ENCODE data around the gene MRPS2. TPM values are rescaled to one million over a fixed set of nuclear protein-coding genes. Genes with fewer than 3 reads are reported as not detected.

Gene MRPS2
- total RNA-seq, 8 experiments from 2014 or later = 25.0 to 96.4 (median 37.9) TPM

- peaks cover 4 to 5% of the 10 kb centered on the region in 2 donors for H3K4me1 ChIP-seq (replicated peaks in 1 of 2)
- no peak overlapping the region for H3K4me3 ChIP-seq
- in situ Hi-C loops (cut with MboI; ENCODE audit: low pct_unique_long_range_greater_than_20kb in 2 of 9, low sequenced_read_pairs in 9 of 9, unreplicated experiment in 9 of 9) = no loop called here
- ATAC-seq (replicated peaks in 6 of 8) = no peak
- 40 to 100% (median 100%) methylated on average over 1 to 21 of the region's 24 CpGs; no CpG with 5 or more reads in 1 of the 10 experiments for WGBS, 10 experiments
- H3K27ac ChIP-seq = no peak overlapping the region
Measured at GRCh38 chr9:135517407-135517822, 16.9 kb downstream of the MRPS2 start.

DNA sequence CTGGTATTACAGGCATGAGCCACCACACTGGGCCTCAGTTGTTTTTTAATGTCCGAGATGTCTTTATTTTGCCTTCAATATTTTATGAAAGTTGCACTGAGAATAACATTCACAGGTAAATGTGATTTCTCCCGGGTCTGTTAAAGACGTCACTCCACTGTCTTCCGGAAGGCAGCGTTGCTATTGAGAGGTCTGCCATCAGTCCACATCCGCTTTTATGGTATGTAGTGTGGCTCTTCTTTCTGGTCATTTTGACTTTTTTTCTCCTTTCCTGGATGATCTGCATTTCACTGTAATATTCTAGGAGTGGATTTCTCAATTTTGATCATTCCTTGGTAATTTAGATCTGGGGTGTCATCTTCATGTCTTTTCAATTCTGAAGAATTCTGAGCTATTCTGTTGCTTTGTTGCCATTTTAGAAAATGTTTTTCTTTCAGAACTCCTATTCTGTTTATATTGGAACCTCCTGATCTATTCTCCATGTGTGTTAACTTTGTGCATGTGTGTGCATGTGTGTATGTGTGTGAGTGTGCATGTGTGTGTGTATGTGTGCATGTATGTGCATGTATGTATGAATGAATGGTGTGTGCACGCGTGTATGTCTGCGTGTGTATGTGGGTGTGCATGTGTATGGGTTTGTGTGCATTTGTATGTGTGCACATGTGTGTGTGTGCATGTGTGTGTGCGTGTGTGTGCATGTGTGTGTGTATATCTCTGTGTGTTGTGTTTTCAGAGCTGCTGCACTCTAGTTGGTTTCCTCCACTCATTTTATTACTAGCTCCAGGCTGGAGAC lies 18.9 kb downstream of the MRPS2 start:
- Histone ChIP-seq H3K27ac (no peak overlapping the region), H3K4me3 (no peak overlapping the region), H3K4me1 (replicated peaks in 1 of 2) (peaks cover 5 to 11% of the 10 kb centered on the region in 2 donors)
- 80 to 100% (median 91%) methylated on average over 1 to 8 of the region's 10 CpGs; no CpG with 5 or more reads in 1 of the 10 experiments for WGBS, 10 experiments
- in situ Hi-C loops (cut with MboI; ENCODE audit: low pct_unique_long_range_greater_than_20kb in 2 of 9, low sequenced_read_pairs in 9 of 9, unreplicated experiment in 9 of 9) = no loop called here
- ATAC-seq (replicated peaks in 6 of 8) = no peak

DNA sequence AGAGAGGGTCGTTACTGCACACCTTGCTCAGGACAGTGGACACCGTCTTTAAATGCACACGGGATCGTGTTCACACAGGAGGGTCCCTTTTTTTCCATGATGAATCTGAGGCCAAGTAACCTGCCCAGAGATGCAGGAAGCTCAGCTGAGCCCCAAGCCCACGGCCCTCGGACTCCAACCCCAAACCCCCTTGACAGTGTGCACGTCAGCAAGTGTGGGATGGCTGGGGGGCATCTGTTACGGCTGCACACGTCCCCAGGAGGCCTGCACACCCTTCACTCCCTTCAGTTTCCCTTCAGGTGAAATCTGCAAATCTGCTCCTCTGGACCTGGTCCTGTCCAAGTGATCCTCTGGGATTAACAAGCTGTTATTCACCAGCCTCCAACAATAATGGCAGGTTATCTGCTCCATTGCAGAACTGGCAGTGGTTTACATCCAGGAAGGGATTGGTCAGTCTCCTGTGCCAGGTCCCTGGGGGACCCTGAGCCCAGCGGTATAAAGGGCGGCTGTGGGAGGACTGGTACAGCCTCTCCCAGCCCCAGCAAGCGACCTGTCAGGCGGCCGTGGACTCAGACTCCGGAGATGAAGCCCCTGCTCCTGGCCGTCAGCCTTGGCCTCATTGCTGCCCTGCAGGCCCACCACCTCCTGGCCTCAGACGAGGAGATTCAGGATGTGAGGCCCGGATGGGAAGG lies 20.6 kb downstream of the MRPS2 start, which contains the start of gene LCN1:
LCN1 (plus strand) TSS at position 525 of the 692 bp plus-strand sequence; CDS start at position 583, 58 bp downstream.
- no peak for ATAC-seq (replicated peaks in 6 of 8)
- Histone ChIP-seq H3K4me3 (no peak within 1 kb of the TSS), H3K27ac (no peak within 1 kb of the TSS), H3K4me1 (replicated peaks in 1 of 2) (peaks cover 5 to 11% of the 10 kb centered on the region in 2 donors)
- WGBS, 10 experiments = 33 to 100% (median 75%) methylated on average over 1 to 9 of the region's 18 CpGs; no CpG with 5 or more reads in 6 of the 10 experiments
- in situ Hi-C loops (cut with MboI; ENCODE audit: low pct_unique_long_range_greater_than_20kb in 2 of 9, low sequenced_read_pairs in 9 of 9, unreplicated experiment in 9 of 9) = no loop called here

DNA sequence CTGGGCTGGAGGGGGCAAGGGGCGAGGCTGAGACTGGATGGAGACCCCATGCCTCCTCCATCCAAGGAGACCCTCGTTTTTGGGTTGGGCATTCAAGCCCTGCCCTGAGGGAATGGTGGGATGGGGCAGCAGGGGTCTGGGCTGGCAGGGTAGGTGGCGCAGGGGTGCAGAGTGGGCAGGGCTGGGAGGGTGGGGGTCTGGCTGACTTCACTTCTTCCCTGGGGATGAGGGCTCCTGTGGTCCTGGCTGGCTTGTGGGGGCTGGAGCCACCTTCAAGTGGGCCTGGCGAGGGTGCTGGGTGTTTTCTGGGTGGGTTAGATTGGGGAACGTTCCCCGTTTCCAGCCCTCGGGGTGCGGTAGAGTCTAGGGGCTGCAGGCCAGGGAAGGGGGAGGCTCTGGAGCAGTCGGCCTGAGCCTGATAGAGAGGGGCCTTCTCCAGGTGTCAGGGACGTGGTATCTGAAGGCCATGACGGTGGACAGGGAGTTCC lies 21.2 kb downstream of the MRPS2 start:
- WGBS, 10 experiments = no CpG with 5 or more reads among the region's 11 CpGs
- ATAC-seq (replicated peaks in 6 of 8) = no peak
- in situ Hi-C loops (cut with MboI; ENCODE audit: low pct_unique_long_range_greater_than_20kb in 2 of 9, low sequenced_read_pairs in 9 of 9, unreplicated experiment in 9 of 9) = no loop called here
- no peak overlapping the region for H3K4me3 ChIP-seq
- H3K27ac ChIP-seq = no peak overlapping the region
- peaks cover 5 to 11% of the 10 kb centered on the region in 2 donors for H3K4me1 ChIP-seq (replicated peaks in 1 of 2)

- no peak for ATAC-seq (replicated peaks in 6 of 8)
Measured at GRCh38 chr9:135522137-135522877, 21.8 kb downstream of the MRPS2 start.

DNA sequence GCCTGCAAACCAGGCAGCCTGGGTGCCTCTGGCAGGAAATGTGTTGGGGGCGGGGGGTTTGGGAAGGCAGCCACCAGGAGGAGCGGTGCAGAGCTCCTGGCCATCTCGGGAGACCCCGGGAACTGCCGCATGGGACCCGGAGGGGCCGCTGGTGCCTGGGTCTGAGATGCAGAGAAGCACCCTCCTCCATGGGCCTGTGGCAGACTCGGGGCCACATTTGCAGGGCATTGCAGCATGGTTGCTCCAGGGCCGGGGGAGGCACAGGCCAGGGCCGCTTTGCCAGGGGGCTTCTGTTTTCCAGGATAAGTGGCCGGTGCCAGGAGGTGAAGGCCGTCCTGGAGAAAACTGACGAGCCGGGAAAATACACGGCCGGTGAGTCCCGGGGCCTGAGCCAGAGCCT lies 22.4 kb downstream of the MRPS2 start:
- no peak overlapping the region for H3K27ac ChIP-seq
- H3K4me1 ChIP-seq (replicated peaks in 1 of 2) = peaks cover 0 to 6% of the 10 kb centered on the region in 2 donors
- in situ Hi-C loops (cut with MboI; ENCODE audit: low pct_unique_long_range_greater_than_20kb in 2 of 9, low sequenced_read_pairs in 9 of 9, unreplicated experiment in 9 of 9) = no loop called here
- ATAC-seq (replicated peaks in 6 of 8) = no peak
- WGBS, 10 experiments = 60 to 94% (median 80%) methylated on average over 3 to 8 of the region's 17 CpGs; no CpG with 5 or more reads in 6 of the 10 experiments
- no peak overlapping the region for H3K4me3 ChIP-seq

More at GRCh38 chr9:135522137-135522877, 21.8 kb downstream of the MRPS2 start:
- Histone ChIP-seq H3K27ac (no peak overlapping the region), H3K4me3 (no peak overlapping the region), H3K4me1 (replicated peaks in 1 of 2) (peaks cover 5 to 11% of the 10 kb centered on the region in 2 donors)
- in situ Hi-C loops (cut with MboI; ENCODE audit: low pct_unique_long_range_greater_than_20kb in 2 of 9, low sequenced_read_pairs in 9 of 9, unreplicated experiment in 9 of 9) = no loop called here
- 47 to 91% (median 84%) methylated on average over 2 to 8 of the region's 16 CpGs; no CpG with 5 or more reads in 7 of the 10 experiments for WGBS, 10 experiments

DNA sequence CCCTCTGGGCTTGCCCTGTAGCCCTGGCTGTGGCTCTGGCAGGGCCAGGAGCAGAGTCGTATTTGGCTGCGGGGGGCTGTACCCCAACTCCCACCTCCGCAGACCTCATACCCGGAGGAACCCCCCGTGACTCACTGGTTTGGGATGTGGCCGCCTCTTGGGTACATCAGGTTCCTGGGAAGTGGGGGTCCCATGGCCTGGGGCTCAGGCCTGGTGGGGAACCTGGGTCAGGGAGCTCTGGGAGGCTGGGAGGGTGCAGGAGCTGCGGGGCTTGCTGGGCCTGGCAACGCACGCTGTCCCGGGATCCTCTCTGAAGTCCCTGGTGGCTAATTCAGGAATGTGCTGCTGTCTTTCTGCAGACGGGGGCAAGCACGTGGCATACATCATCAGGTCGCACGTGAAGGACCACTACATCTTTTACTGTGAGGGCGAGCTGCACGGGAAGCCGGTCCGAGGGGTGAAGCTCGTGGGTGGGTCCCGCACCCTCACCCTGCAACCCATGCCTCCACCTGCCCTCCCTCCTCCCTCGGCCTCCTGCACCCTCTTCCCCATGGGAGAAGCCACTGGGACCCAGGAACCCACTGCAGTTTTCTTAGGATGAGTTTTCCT lies 23.1 kb downstream of the MRPS2 start:
- in situ Hi-C loops (cut with MboI; ENCODE audit: low pct_unique_long_range_greater_than_20kb in 2 of 9, low sequenced_read_pairs in 9 of 9, unreplicated experiment in 9 of 9) = no loop called here
- Histone ChIP-seq H3K27ac (no peak overlapping the region), H3K4me3 (no peak overlapping the region), H3K4me1 (replicated peaks in 1 of 2) (peaks cover 0 to 6% of the 10 kb centered on the region in 2 donors)
- WGBS, 10 experiments = 0 to 100% (median 86%) methylated on average over 1 to 8 of the region's 21 CpGs; no CpG with 5 or more reads in 6 of the 10 experiments
- ATAC-seq (replicated peaks in 6 of 8) = peak in 4 of 8 experiments; percentile 39 to 62 (median 49)

GRCh38 chr9:135524130-135524861 lies 23.8 kb downstream of the MRPS2 start:
- no peak overlapping the region for H3K27ac ChIP-seq
- in situ Hi-C loops (cut with MboI; ENCODE audit: low pct_unique_long_range_greater_than_20kb in 2 of 9, low sequenced_read_pairs in 9 of 9, unreplicated experiment in 9 of 9) = no loop called here
- 0 to 100% (median 50%) methylated on average over 1 to 3 of the region's 27 CpGs; no CpG with 5 or more reads in 4 of the 10 experiments for WGBS, 10 experiments
- H3K4me1 ChIP-seq (replicated peaks in 1 of 2) = peaks cover 0 to 6% of the 10 kb centered on the region in 2 donors
- peak in 7 of 8 experiments; percentile 52 to 75 (median 70) for ATAC-seq (replicated peaks in 6 of 8)
- no peak overlapping the region for H3K4me3 ChIP-seq

DNA sequence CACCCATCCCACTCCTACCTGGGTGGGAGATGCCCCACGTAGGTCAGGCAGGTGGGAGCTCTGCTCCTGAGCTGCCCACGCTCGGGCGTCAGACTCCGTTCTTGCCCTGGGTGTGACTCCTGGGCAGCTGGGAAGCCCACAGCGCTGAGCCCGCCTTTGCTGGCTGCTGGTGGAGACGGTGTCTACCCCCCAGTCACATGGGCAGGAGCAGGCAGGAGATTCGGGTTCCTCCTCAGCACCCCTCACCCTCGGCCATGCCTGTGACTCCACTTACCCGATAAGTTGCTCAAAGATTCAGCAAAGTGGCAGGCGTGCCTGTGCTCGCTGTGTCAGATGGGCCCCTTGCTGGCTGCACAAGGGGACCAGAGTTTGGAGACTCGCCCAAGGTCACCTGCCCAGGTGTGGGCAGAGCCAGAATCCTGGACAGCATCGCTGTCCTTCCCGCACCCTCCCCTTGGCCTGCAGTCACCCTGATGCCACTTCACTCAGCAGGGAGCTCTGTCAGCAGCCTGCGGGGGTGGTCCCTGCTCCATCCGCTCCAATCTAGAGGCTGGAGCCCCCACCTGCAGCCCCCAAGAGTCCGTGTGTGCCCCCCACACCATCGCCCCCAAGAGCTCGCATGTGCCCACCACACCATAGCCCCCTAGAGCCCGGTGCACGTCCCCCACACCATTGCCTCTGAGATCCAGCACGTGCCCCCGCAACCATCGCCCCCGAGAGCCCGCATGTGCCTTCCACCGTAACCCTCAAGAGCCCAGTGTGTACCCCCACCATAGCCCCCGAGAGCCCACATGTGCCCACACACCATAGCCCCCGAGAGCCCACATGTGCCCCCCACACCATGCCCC lies 25.0 kb downstream of the MRPS2 start:
- Histone ChIP-seq H3K4me3 (no peak overlapping the region), H3K27ac (no peak overlapping the region), H3K4me1 (replicated peaks in 1 of 2) (peaks cover 0 to 6% of the 10 kb centered on the region in 2 donors)
- WGBS, 10 experiments = 80 to 100% (median 88%) methylated on average over 2 to 4 of the region's 31 CpGs; no CpG with 5 or more reads in 7 of the 10 experiments
- ATAC-seq (replicated peaks in 6 of 8) = no peak
- in situ Hi-C loops (cut with MboI; ENCODE audit: low pct_unique_long_range_greater_than_20kb in 2 of 9, low sequenced_read_pairs in 9 of 9, unreplicated experiment in 9 of 9) = no loop called here

GRCh38 chr9:135526089-135526729 lies 25.7 kb downstream of the MRPS2 start:
- Histone ChIP-seq H3K27ac (no peak overlapping the region), H3K4me1 (replicated peaks in 1 of 2) (peaks cover 0 to 6% of the 10 kb centered on the region in 2 donors), H3K4me3 (no peak overlapping the region)
- no peak for ATAC-seq (replicated peaks in 6 of 8)
- no CpG with 5 or more reads among the region's 11 CpGs for WGBS, 10 experiments
- in situ Hi-C loops (cut with MboI; ENCODE audit: low pct_unique_long_range_greater_than_20kb in 2 of 9, low sequenced_read_pairs in 9 of 9, unreplicated experiment in 9 of 9) = no loop called here

Measured in motor neuron (in vitro differentiated cells).